Hair follicle dermal papilla cell (primary cell): Measurements from ENCODE around the gene FBXL16. TPM values are rescaled to one million over a fixed set of nuclear protein-coding genes. Genes with fewer than 3 reads are reported as not detected.

ENCODE experiments used
- total RNA-seq: library from RNA; depleted of rRNA; stranded (reverse); fragments of >200 nt; gene quantifications from 2 replicates; pipeline ENCODE4 v1.2.3, GENCODE V29; 2012

The FBXL16 gene
- under 0.01 TPM in 1 of 2 replicates, not detected in the other for total RNA-seq

GRCh38 chr16:705431-706188 is at the start of gene FBXL16:
Gene FBXL16 (minus strand): TSS chr16:705801. CDS start chr16:697405, 8,396 bp downstream.

GRCh38 chr16:740764-741505 is 35.3 kb upstream of the FBXL16 start, which contains the start of gene CIAO3:
Gene CIAO3 (minus strand): TSS chr16:740997. CDS start chr16:740985, 12 bp downstream.

GRCh38 chr16:726438-727290 is 21.1 kb upstream of the FBXL16 start, which contains the start of the genes CCDC78 and HAGHL:
Gene CCDC78 (minus strand): TSS chr16:726443. CDS start chr16:726367, 76 bp downstream.
Gene HAGHL (plus strand): TSS chr16:727106. CDS start chr16:727510, 404 bp downstream.

GRCh38 chr16:720990-721764 is 15.6 kb upstream of the FBXL16 start, which contains the start of gene ANTKMT:
Gene ANTKMT (plus strand): TSS chr16:721146. CDS start chr16:721275, 129 bp downstream.

GRCh38 chr16:714558-715476 is 9.2 kb upstream of the FBXL16 start, which contains the start of gene METRN:
Gene METRN (plus strand): TSS chr16:715118. CDS start chr16:715290, 172 bp downstream.

GRCh38 chr16:684071-684794 is 21.4 kb downstream of the FBXL16 start, which contains the start of gene JMJD8:
Gene JMJD8 (minus strand): TSS chr16:684334. CDS start chr16:684319, 15 bp downstream.

GRCh38 chr16:679814-680624 is 25.6 kb downstream of the FBXL16 start, which contains the start of gene STUB1:
Gene STUB1 (plus strand): TSS chr16:680410. CDS start chr16:680526, 116 bp downstream.

GRCh38 chr16:674968-675883 is 30.4 kb downstream of the FBXL16 start, which contains the start of gene RHBDL1:
Gene RHBDL1 (plus strand): TSS chr16:675671. CDS start chr16:675791, 120 bp downstream.

GRCh38 chr16:667780-668518 is 37.7 kb downstream of the FBXL16 start, which contains the start of gene RHOT2:
Gene RHOT2 (plus strand): TSS chr16:668132. CDS start chr16:668200, 68 bp downstream.

GRCh38 chr16:648781-649589 is 56.6 kb downstream of the FBXL16 start, which contains the start of gene WDR90:
Gene WDR90 (plus strand): TSS chr16:649365. CDS start chr16:649417, 52 bp downstream.

Other genes starting within 250 kb of the FBXL16 start
- 44.9 and 60.5 TPM in 2 replicates for gene CAPN15, start 178.1 kb downstream of the FBXL16 start, total RNA-seq
- gene PRR35, start 145.4 kb downstream of the FBXL16 start, total RNA-seq = 0.32 TPM in 1 of 2 replicates, not detected in the other
- 1.5 and 2.6 TPM in 2 replicates for gene NHLRC4, start 138.8 kb downstream of the FBXL16 start, total RNA-seq
- 30.2 and 36.2 TPM in 2 replicates for gene PIGQ, start 135.8 kb downstream of the FBXL16 start, total RNA-seq
- gene RAB40C, start 115.7 kb downstream of the FBXL16 start, total RNA-seq = 14.6 and 19.8 TPM in 2 replicates
- gene WFIKKN1, start 74.8 kb downstream of the FBXL16 start, total RNA-seq = 0.12 and 0.16 TPM in 2 replicates
- 57.0 and 75.8 TPM in 2 replicates for gene METTL26, start 69.5 kb downstream of the FBXL16 start, total RNA-seq
- 13.8 and 14.8 TPM in 2 replicates for gene MCRIP2, start 64.0 kb downstream of the FBXL16 start, total RNA-seq
- 9.7 and 12.8 TPM in 2 replicates for gene WDR90, start 56.4 kb downstream of the FBXL16 start, total RNA-seq
- 49.2 and 53.2 TPM in 2 replicates for gene RHOT2, start 37.7 kb downstream of the FBXL16 start, total RNA-seq
- 2.9 TPM in 2 replicates for gene RHBDL1, start 30.1 kb downstream of the FBXL16 start, total RNA-seq
- gene STUB1, start 25.4 kb downstream of the FBXL16 start, total RNA-seq = 71.6 and 83.9 TPM in 2 replicates
- 46.6 and 52.9 TPM in 2 replicates for gene JMJD8, start 21.5 kb downstream of the FBXL16 start, total RNA-seq
- gene WDR24, start 15.4 kb downstream of the FBXL16 start, total RNA-seq = 10.6 and 12.8 TPM in 2 replicates
- gene METRN, start 9.3 kb upstream of the FBXL16 start, total RNA-seq = 41.3 and 48.5 TPM in 2 replicates
- 21.9 and 25.1 TPM in 2 replicates for gene ANTKMT, start 15.3 kb upstream of the FBXL16 start, total RNA-seq
- gene CCDC78, start 20.6 kb upstream of the FBXL16 start, total RNA-seq = 2.8 and 2.9 TPM in 2 replicates
- 15.3 and 20.5 TPM in 2 replicates for gene HAGHL, start 21.3 kb upstream of the FBXL16 start, total RNA-seq
- gene CIAO3, start 35.2 kb upstream of the FBXL16 start, total RNA-seq = 33.8 and 36.1 TPM in 2 replicates
- 0.12 TPM in 1 of 2 replicates, not detected in the other for gene MSLN, start 54.9 kb upstream of the FBXL16 start, total RNA-seq
- 26.1 and 31.0 TPM in 2 replicates for gene RPUSD1, start 82.6 kb upstream of the FBXL16 start, total RNA-seq
- 2.8 and 3.7 TPM in 2 replicates for gene CHTF18, start 82.8 kb upstream of the FBXL16 start, total RNA-seq
- gene GNG13, start 94.9 kb upstream of the FBXL16 start, total RNA-seq = not detected in 2 replicates